ENCODE results near the gene LSMEM2. TPM values are rescaled to one million over a fixed set of nuclear protein-coding genes. Genes with fewer than 3 reads are reported as not detected.
"Not testable (repeated sequence)": the region's sequence is repeated elsewhere in the genome, so short reads cannot be mapped to it uniquely, and the experiment has no call there.

Gene LSMEM2
- total RNA-seq, 1 donor from 2014 or later: 2.7 TPM

DNA sequence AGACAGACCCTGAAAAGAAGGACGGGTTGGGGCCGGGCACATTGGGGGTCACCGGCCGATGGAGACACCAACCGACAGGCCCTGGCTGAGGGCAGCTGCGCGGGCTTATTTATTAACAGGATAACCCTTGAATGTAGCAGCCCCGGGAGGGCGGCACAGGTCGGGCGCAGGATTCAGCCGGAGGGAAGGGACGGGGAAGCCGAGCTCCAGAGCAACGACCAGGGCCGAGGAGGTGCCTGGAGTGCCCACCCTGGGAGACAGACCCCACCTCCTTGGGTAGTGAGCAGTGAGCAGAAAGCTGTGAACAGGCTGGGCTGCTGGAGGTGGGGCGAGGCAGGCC is 2.2 kb upstream of the LSMEM2 start:
- no peak for DNase-seq (ENCODE audit: low read depth)

DNA sequence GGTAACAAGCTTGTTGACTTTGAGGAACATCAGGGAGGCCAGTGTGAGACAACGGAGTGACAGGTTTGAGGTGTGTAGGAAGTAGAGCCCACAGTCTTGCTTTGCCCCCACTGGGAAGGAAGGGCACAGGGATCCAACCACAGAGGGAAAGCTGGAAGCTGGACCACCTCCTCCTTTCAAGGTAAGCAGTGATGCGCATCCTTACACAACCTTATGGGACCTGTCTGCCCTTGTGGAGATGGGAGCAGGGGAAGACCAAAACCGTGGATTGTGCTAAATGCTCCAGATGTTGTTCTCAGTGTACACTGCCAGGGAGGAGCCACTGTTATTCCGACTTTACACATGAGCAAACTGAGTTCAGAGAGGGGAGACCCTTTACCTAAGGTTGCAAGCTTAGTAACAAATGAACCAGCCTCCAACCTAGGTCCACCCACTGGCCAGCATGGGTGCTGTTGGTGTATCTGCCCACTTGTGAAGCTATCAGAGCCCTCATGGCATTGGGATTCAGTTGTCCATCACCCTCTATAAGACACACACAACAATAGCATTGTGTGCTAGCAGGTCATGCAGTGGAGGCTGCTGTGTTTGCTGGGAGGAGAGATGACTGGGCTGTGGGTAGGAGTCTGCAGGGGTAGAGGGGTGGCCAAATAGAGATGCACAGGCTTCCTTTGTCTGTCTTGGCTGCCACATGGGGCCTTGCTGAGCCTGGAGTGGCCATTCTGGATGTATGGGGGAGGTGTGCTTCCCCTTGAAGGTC is 586 bp upstream of the LSMEM2 start:
- DNase-seq (ENCODE audit: low read depth): no peak

DNA sequence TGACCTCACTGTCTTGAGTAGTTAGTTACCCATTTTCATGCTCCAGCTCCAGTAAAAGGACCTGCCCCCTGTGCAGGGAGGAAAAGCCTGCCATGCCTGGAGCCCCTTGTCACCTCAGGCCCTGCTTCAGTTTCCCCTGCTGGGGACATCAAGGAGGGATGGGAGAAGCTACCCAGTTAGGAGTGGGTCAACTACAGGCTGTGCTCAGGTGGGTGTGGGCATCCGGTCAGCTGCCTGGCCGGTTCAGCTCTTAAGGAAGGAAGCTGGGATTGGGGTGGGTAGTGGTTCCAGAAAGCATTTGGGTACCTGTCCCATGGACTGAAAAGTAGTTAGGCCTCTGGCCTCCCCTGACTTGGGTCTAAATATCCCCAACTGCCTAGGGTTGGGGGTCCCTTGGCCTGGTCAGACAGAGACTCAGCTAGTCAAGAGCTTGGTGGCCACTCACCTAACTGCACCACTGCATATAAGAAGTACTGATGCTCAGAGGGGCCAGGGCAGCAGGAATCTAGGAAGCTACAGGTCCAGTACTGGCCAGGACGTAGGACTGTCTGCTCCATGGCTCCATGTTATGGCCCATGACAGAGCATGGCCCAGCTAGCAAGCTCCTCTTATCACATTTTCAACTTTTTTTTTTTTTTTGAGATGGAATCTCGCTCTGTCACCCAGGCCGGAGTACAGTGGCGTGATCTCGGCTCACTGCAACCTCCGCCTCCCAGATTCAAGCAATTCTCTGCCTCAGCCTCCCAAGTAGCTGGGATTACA is 549 bp downstream of the LSMEM2 start:
- no peak for DNase-seq (ENCODE audit: low read depth)

DNA sequence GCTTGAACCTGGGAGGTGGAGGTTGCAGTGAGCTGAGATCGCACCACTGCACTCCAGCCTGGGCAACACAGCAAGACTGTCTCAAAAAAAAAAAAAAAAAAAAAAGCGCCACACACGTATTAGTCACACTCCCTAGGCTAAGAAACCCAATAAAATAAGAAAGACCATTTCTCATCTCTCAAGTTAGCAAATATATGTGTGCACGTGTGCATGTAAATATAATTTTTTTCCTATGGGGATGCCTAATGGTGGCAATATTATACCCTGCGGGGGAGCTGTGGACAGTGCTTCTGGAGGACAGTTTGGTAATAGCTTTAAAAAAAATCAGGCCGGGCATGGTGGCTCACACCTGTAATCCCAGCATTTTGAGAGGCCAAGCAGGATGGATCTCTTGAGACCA is 5.2 kb downstream of the LSMEM2 start:
- DNase-seq (ENCODE audit: low read depth): not testable (repeated sequence)

DNA sequence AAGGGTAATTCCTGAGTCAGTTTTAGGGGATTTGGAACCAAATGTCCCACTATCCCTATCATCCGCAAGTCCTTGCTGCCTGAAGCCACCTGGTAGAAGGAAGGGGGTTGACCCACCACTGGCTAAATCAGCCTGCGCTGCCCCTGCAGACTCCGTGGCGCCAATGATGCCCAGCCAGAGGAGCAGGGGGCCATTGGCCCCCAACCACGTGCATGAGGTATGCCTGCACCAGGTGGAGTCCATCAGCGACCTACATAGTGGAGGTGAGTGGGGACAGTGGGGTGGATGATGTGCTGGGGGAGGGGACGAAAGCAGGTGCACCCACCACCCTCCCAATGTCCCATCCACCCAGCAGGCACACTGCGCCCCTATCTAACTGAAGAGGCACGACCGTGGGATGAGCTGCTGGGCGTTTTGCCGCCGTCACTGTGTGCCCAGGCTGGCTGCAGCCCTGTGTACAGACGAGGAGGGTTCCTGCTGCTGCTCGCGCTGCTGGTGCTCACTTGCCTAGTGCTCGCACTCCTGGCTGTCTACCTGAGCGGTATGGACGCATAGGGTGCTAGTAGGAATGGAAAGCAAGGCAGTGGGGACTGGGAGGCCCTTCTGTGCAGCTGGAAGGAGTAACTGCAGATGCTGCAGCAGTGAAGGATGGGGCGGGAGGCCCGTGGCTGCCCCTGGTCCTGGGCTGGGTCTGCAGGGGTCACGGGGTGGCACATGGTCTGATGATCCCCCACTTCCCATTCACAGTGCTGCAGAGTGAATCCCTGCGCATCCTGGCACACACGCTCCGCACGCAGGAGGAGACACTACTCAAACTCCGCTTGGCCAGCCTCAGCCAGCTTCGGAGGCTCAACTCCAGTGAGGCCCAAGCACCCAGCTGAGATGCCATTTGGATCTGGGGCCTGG is 7.7 kb downstream of the LSMEM2 start:
- DNase-seq (ENCODE audit: low read depth): no peak

DNA sequence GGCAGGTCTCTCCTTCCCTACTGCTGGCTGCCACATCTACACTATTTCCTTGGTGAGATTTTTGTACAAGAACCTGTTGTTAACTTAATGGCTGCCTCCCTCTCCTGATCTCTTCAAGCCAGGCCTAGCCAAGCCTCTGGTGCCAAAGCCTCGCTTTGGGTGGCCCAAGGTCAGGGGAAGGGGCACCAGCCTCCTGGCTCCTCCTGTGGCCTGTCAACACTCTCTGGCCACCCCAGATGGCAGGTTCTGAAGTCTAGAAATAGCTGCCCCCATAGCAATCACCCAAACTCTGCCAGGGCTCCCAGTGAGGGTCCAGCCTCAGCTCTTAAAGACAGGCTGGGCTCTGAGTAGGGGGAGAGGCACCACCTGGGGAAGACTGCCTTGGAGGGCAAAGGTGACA is 8.4 kb downstream of the LSMEM2 start:
- no peak for DNase-seq (ENCODE audit: low read depth)

DNA sequence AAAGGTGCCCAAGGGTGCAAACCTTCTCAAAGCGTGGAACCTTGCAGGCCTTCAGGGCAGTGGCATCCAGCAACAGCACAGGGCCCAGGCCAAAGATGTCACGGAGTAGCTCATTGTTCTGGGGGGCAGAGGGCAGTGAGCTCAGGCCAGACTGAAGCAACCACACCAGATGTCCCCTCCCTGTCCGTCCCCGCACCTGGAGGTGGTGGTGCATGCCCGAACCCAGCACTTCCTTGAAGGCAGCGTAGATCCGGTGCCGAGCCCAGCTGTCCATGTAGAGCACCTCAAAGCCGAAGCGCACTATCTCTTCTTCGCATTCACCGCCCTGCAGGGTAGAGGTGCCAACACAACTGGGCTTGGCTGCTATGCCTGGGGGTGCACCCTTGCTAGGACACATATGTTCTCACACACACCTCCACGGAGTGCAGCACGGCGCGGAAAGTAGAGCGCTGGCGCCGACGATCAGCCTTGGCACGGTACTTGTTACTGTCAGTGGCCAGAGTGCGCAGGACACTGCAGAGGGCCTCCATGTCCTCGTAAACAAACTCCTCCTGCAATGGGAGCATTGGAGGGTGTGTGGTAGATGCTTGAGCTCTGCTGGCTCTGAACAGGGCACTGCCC is 9.6 kb downstream of the LSMEM2 start:
- DNase-seq (ENCODE audit: low read depth): no peak

DNA sequence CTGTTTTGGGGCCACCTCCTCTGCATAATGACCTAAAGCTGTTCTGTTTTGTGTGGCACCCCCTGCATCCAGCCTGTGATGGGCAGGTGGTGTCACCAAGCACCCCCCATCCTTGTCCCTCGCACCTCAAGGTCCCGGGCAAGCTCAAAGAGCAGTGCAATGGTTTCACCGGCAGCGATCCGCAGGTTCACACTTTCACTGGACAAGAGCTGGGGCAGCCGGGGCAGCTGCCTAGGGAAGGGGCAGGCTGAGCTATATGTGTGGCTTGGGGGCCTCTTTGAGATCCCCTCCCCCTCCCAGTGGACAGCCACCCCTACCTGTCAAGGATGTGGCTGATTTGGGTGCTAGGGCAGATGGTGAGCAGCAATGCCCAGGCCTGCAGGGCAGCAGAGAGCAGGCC is 10.2 kb downstream of the LSMEM2 start:
- no peak for DNase-seq (ENCODE audit: low read depth)

DNA sequence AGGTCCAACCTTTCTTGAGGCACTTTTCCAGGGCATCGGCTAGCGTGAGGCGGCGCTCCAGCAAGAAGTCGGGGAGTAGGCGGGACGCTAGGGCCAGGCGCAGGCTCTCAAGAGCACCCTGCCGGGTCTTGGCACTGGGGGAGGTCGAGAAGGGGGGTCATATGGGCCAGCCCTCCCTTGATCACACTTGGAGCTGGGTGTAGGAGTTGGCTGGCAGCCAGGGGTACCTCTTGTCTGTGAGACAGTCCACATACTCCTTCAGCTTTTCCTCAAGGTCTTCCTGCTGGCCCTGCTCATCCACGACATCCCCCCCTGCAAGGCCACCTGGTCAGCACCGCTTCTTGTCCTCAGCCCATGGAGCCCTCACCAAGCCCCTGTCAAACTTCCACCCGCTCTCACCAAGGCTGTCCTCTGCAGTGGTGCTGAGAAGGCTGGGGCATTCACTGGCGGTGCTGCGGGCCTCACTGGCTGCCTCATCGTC is 11.3 kb downstream of the LSMEM2 start:
- no peak for DNase-seq (ENCODE audit: low read depth)

DNA sequence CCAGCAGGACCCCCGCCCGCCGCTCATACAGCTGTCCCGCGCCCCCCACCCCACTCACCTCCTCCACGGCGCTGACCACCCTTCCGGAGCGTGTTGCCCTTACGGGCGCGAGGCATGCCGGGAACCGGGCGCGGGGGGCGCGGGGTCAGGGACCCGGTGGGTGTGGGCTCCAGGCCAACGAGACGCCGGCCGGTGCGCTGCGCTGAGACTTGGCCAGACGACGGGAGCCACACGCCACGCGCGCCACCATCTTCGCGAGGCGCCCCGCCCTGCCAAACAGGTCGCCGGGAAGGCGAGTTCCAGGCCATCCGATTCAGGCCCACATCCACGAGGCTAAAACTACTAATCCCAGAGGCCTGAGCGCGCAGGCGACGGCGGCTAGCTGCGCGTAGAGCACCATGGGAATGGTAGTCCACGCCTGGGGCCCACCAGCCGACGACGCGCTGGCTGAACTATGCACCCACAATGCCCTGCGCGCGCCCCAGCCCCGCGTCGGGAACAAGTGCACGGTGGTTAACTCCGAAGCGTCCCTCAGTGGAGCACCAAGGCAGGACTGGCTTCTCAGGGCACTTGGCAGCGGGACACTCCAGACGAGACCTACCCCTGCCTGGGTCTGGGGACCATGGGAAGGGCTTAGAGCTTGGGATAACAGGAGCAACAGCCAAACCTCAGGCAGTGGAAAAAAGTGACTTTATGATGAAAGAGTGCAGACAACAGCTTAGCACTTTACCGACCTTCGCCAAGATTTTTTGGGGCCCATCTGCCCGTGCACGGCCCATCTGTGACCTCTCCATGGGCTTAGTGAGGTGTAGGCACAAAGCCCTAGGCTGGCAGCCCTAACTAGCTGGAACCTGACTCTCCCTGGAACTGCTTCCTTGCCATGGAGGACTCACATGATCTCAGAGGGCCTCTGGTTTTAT is 13.5 kb downstream of the LSMEM2 start, which contains the start of gene IFRD2:
Gene IFRD2, minus strand, starts transcription at position 271 of the 920 bp plus-strand sequence. Its CDS starts 155 bp downstream, at position 116.
- DNase-seq (ENCODE audit: low read depth): peak; percentile 99

DNA sequence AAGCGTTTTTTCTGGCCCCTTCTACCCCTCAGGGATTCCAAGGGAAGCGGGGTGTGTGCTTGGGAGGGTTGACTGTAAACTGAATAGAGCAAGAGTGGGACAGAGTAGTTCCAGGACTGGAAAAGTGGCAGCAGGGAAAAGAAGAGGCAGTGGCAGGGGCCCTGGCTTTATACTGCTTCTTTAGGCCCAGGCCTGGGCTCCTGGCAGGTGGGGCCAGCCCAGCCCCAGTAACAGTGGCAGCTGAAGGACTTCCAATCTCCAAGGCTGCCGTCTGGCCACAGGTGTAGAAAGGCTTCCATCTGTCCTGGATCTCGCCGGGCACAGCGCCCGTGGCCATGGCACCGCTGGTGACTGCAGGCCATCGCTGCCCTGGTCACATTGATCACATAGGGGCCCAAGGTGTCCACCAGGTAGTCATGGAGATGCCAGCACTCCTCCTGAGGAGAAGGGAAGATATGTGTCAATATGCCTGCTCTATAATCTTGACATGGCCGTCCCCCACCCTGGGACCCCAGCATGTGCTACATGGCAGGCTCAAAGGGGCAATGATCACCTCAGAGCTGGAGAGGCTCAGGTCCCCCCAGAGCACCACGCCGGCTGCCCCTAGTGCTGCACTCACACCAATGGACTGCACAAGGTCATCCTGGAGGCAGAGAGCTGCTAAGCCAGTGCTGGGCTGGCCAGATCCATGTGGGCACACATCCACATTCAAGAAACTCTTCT is 14.4 kb downstream of the LSMEM2 start:
- DNase-seq (ENCODE audit: low read depth): peak; percentile 10

DNA sequence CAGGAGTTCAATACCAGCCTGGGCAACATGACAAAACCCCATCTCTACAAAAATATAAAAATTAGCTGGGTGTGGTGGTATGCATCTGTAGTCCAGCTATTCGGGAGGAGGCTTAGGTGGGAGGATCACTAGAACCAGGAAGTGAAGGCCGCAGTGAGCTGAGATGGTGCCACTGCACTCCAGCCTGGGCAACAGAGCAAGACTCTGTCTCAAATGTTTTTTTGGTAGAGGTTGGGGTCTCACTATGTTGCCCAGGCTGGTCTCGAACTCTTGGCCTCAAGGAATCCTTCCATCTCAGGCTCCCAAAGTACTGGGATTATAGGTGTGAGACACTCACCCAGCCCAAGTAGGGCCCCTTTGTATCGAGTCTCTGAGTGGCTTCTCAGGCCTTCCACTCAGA is 15.2 kb downstream of the LSMEM2 start:
- no peak for DNase-seq (ENCODE audit: low read depth)

DNA sequence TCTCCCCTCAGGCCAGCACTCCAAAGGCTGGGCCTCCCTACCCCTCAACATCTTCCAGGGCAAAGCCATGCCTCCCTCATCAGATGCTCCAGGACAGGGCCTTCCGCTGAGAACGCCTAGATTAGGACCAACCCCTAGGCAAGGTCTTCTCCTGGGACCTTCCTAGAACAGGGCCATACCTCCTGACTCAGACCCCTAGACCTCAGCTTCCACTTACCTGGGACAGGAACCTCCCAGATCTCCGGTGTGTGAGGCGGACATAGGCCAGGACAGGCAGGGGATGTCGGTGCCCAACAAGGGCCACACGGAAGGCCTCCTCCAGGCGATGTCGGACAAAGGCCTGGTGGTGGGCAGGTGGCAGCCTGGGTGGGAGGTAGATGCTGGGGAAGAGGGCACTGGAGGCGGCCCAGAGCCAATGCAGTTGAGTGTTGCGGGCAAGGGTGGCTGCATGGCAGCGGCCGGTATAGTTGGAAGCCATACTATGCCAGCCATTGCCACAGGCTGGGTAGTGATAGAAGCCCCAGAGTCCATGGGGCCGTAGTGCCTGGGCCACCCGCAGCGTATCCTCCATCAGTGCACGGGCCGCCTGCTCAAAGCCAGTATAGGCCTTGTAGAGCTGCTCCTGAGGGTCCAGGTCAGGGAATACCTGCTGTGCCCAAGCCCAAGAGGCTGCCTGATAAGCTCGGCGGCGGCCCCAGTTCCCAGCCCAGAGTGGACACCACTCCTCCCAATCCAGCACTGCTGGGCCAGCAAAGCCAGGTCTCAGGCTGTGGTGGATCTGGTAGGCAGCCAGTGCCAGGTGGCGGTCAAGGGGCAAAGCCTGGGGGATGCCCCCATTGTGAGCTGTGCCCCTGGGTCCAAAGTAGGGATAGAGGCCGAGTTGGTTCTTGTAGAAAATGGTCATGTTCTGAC is 15.9 kb downstream of the LSMEM2 start:
- DNase-seq (ENCODE audit: low read depth): no peak

DNA sequence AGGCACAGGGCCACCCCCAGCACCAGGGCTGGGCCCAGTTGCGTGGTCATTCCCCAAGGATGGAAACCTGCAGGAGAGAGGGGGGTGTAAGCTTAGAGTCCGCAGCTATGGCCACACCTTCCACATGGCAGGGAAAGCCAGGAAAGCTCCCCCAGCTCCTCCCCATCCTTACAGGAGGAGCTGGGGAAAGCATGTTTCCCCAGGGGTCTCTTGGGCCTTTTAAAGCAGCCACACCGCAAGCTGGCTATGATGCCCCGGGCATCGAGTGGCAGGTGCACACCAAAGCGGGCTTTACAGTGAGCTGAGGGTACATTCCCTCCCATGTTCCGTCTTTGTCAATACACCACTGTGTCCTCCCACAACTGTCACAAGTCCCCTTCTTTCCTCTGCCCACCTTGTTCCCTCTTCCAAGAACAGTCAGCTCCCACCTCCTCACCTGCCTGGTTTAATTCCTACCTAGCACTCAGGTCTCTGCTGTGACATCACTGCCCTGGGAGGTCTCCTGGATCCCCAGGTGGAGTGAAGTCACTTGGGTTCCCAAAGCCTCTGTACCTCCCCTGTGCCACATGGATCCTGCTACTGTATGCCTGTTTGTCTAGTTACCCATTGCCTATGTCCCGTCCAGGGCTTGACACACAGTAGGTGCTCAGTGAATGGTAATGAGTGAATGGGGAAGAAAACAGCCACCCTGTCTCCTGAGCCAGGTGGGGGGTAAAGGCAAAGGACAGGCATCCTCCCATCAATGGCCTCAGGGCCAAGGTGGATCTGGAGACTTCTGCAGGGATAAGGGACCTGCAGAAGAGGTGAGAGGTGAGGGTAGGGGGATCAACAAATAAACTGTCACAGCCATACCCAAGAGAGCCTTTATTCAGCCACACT is 16.9 kb downstream of the LSMEM2 start:
- DNase-seq (ENCODE audit: low read depth): no peak

DNA sequence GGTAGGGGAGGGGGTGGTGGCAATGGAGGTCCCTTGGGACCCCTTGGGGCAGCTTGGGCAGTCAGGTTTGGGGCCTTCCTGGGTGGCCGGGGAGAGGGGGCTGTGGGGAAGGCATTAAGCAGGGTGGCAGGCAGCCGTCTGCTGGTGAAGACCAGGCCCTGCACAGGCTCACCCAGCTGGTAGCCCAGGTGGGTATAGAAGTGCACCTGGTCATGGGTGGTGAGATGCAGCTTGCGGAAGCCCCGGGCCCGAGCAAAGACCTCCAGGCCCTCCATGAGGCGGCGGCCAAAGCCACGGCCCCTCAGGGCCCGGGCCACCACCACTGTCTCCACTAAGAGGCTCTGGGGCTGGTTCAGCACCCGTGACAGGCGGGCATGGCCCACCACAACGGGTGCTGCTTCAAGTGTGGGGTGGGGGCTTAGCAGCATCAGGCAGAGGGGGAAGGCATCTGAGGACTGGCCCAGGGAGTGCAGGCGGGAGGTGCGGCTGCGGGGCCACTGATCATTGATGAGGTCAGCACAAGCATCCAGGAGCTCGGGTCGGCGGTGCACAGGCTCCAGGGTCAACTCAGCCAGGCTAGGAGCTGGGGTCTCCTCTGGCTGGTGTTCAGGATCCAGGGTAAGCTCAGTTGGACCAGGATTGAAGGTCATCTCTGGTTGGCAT is 18.0 kb downstream of the LSMEM2 start:
- no peak for DNase-seq (ENCODE audit: low read depth)

DNA sequence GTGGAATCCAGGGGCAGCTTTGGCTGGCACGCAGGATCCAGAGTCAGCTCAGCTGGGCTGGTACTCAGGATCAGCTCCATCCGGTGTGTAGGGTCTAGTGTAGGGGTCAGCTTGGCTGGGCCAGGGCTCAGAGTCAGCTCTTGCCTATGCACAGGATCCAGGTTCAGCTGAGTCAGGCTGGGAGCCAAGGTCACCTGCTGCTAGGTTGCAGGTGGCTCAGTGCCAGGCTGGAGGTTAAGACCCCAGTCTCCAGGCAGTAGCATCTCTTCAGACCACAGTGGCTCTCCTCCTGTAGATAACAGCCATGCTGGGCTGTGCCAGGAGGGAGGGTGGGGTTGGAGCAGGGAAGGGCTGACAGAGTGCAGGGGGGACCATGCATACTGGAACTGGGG is 18.5 kb downstream of the LSMEM2 start:
- no peak for DNase-seq (ENCODE audit: low read depth)
